ENCODE results near the gene AGPAT2. TPM values are rescaled to one million over a fixed set of nuclear protein-coding genes. Genes with fewer than 3 reads are reported as not detected.

Gene AGPAT2
- total and polyA plus RNA-seq, 8 donors: 24.9 to 170 (median 35.4) TPM

GRCh38 chr9:136662326-136662655 is 25.0 kb downstream of the AGPAT2 start:
- intact Hi-C loops (cut with DNase I): no loop called here
- DNase-seq (no peak), ATAC-seq (no peak)
- peaks cover 0 to 3% of the 10 kb centered on the region in 2 donors for H3K36me3 ChIP-seq
- H3K4me3 ChIP-seq: peak overlapping the region in 1 of 2 donors; percentile 45
- peak overlapping the region; percentile 85 to 87 for H3K27ac ChIP-seq
- peaks cover 0 to 38% of the 10 kb centered on the region in 2 donors for H3K4me1 ChIP-seq
- no peaks in the 10 kb centered on the region for H3K9me3 ChIP-seq
- no peak for TF ChIP-seq CTCF (IDR thresholded peaks at IDR 0.05)
- H3K27me3 ChIP-seq: peaks cover 0 to 96% of the 10 kb centered on the region in 2 donors

GRCh38 chr9:136661641-136662325 is 25.5 kb downstream of the AGPAT2 start:
- TF ChIP-seq CTCF (IDR thresholded peaks at IDR 0.05): no peak
- ATAC-seq: no peak
- Histone ChIP-seq H3K27ac (peak overlapping the region; percentile 85 to 87), H3K4me1 (peaks cover 0 to 42% of the 10 kb centered on the region in 2 donors), H3K36me3 (no peaks in the 10 kb centered on the region), H3K9me3 (no peaks in the 10 kb centered on the region), H3K27me3 (peaks cover 0 to 96% of the 10 kb centered on the region in 2 donors), H3K4me3 (peak overlapping the region in 1 of 2 donors; percentile 45)
- intact Hi-C loops (cut with DNase I): no loop called here
- no peak for DNase-seq

GRCh38 chr9:136660971-136661550 is 26.2 kb downstream of the AGPAT2 start:
- peaks cover 0 to 96% of the 10 kb centered on the region in 2 donors for H3K27me3 ChIP-seq
- peak overlapping the region; percentile 85 to 87 for H3K27ac ChIP-seq
- no peak for DNase-seq
- no peak for TF ChIP-seq CTCF (IDR thresholded peaks at IDR 0.05)
- intact Hi-C loops (cut with DNase I): no loop called here
- H3K9me3 ChIP-seq: no peaks in the 10 kb centered on the region
- H3K4me3 ChIP-seq: peak overlapping the region in 1 of 2 donors; percentile 45
- peaks cover 0 to 42% of the 10 kb centered on the region in 2 donors for H3K4me1 ChIP-seq
- H3K36me3 ChIP-seq: no peaks in the 10 kb centered on the region
- no peak for ATAC-seq

GRCh38 chr9:136659861-136660784 is 27.1 kb downstream of the AGPAT2 start:
- DNase-seq: no peak
- H3K4me3 ChIP-seq: peak overlapping the region in 1 of 2 donors; percentile 45
- peak overlapping the region; percentile 85 to 87 for H3K27ac ChIP-seq

More at GRCh38 chr9:136659861-136660784, 27.1 kb downstream of the AGPAT2 start:
- TF ChIP-seq CTCF (IDR thresholded peaks at IDR 0.05): no peak
- intact Hi-C loops (cut with DNase I): no loop called here
- Histone ChIP-seq H3K4me1 (peaks cover 0 to 47% of the 10 kb centered on the region in 2 donors), H3K36me3 (no peaks in the 10 kb centered on the region), H3K27me3 (peaks cover 0 to 100% of the 10 kb centered on the region in 2 donors), H3K9me3 (no peaks in the 10 kb centered on the region)
- no peak for ATAC-seq

Data from left lung (tissue), 10 donors.